HG03442 (cell line): ENCODE measurements around the gene DALRD3.
A peak's percentile ranks its signal among the peaks of the same experiment; 100 is the strongest.

Experiments used
- ATAC-seq: cut with Tn5 transposase; IDR thresholded peaks from one replicate; pipeline ENCODE4 v1.9.1; 2021; ENCODE audit warnings: mild to moderate bottlenecking, moderate library complexity; ENCODE audit not compliant: unreplicated experiment

DALRD3 gene

DNA sequence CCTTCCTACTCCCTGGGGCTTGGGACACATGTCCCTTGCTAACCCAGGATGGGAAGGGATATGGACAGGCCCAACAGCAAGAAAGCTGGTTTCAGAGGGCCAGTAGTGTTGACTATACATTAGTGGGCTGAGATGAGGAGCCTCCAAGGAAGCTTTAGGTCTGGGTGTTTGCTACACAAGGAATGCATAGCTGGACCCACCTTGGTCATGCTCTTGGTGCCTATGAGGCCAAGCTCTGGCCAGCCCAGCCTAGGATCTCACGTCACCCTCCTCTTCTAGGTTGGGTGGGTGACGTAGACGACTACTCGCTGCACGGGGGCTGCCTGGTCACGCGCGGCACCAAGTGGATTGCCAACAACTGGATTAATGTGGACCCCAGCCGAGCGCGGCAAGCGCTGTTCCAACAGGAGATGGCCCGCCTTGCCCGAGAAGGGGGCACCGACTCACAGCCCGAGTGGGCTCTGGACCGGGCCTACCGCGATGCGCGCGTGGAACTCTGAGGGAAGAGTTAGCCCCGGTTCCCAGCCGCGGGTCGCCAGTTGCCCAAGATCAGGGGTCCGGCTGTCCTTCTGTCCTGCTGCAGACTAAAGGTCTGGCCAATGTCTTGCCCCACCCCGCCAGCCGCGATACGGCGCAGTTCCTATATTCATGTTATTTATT is 11.8 kb downstream of the DALRD3 start:
- ATAC-seq: no peak

DNA sequence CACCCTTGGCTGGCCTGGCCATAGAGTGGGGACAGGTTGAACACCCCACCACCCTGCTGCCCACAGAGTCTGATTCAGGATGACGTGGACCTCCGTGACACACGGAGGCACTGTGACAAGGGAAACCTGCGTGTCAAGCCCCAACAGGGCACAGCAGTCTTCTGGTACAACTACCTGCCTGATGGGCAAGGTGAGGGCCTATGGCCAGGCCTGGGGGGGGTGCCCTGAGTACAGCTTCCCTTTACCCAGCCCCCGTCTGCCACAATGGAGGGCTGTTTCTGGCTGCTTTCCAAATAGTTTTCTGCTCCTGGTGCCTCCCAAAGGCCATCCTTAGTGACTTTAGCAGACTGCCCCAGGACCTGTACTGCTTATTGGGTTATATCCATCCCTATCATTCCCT is 12.4 kb downstream of the DALRD3 start:
- no peak for ATAC-seq

DNA sequence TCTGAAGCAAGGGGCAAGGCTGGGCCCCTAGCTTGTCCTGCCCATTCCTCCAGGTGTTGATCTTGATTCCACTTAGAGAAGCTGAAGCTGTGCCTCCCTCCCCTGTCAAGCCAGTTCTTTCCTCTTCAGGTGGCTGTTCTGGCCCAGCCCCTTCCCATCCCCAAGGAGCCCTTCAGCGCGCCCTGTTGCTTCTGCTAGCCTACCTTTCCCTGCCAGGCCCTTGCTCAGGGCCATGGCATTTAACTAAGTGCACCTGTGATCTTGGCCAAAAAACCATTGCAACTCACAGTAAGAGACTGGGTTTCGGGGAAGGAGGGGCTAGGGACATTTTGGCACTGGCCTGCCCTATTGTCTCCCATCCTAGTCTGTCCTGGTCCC is 13.1 kb downstream of the DALRD3 start:
- ATAC-seq: no peak

DNA sequence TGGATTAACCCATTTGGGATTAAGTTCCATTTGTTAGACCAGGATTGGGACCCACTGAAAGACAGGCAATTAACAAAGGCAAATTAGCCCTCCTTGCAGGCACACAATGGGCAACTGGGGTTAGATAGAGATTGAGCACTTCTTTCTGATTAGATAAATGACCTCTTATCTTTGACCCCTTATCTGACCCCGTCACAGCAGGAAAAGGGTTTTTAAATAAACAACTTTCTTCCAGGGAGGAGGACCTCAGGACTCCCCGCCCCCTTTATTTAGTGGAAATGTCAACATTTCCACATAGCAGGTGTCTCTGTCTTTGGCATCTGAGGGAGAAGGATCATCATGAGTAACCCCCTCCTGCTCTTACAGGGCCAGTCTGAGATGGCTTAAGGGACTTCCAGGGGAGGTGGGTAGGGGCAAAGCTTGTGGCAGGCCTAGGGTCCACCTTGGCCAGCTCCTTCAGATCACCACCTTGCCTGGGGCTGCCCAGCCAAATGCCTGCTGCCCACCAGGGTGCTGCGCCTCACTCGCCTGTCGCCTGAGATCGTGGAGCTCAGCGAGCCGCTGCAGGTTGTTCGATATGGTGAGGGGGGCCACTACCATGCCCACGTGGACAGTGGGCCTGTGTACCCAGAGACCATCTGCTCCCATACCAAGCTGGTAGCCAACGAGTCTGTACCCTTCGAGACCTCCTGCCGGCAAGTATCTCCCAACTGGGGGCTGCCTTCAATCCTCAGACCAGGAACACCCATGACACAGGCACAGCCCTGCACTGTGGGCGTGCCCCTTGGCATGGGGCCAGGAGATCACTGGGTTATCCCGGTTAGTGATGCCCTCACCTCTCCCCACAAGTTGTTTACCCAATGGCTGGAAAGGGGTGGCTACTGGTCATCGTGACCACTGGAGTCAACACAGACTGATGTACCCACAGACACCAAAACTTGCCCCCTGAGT is 13.8 kb downstream of the DALRD3 start:
- ATAC-seq: no peak

DNA sequence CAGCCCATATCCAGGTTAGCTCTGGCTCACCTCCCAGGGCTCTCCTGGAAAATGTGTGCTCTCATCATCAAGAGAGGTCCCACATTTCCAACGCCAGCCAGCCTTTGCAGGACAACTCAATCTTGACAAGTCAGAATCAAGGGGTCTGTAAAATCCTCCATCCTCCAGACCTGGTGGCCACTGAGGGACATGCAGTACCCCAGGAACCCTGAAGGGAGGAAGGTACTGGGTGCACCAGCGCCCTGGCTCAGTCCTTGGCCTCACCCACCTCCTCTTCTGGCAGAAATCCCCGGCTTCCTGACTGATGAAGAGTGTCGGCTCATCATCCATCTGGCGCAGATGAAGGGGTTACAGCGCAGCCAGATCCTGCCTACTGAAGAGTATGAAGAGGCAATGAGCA is 17.2 kb downstream of the DALRD3 start:
- no peak for ATAC-seq

DNA sequence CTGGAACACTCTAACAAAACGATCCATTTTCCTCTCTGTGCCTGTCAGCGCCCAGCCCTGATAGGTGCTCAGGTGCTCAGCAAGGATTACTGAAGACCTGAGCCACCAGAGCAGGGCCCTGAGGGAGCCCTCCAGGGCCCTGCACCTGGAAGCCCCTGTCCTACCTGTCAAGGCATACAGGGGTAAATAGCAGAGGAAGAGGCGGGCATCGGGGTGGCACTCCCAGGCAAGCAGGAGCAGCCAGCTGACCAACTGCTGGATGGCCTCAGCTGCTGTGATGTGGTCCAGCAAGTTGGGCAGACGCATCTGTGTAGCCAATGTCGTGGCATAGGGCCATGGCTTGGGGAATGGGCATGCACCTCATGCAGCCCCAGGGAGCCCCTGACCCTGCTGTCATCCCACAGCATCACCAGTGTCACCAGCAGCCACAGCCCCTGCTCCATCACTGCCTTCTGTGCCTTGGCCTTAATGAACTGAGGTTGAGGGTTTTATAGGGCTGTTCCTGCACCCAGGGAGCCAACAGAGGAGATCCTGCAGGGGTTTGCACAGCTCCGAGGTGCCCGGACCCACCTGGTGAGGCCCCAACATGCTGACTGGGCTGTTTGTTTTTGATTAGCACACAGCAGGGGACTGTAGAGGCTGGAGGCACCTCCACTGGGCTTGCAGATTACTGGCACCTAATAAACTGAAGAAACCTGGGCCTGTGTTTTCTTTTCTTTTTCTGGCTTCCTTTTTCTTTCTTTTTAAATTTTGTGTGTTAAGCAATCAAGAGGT is 19.1 kb downstream of the DALRD3 start:
- ATAC-seq: no peak

DNA sequence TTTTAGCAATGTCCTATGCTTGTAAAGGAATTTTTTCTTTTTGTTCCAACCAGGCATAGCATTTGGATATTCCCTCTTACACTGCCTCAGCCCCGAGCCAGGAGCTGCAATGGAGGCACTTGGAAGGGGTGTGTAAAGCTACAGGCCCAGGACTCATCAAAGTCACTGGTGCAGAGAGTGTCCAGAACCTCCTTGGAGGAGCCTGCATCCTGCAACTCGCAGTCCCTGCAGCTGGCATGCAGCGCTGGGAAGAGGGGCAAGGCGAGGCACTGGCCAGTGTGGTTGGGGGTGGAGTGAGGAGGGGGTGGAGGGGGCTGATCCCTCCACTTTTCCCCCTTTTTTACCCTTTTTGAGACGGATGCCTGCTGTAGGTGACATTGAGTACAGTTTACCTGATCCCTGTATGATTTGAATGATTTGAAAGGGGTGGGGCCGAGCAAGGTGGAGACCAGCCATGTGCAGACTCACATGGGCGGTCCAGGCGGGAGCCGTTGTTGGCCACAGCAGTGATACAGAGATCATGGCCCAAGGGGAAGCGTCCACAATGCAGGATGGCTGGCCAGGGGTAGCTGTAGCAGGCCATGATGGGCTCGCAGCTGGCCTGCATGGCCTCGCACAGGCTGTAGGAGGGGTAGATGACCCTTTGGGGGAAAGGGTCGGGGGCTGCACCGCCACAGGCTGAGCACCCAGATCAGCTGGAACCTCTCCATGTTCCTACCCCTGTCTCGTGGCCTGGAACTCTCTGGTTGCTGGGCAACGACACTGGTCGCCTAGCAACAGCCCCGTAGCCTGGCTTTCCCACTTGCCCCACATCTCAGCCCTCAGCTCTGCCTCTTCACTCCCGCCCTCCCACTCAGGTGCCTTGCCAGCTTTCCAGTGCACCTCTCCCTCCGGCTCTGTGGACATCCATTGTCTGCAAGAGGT is 20.4 kb downstream of the DALRD3 start:
- no peak for ATAC-seq

DNA sequence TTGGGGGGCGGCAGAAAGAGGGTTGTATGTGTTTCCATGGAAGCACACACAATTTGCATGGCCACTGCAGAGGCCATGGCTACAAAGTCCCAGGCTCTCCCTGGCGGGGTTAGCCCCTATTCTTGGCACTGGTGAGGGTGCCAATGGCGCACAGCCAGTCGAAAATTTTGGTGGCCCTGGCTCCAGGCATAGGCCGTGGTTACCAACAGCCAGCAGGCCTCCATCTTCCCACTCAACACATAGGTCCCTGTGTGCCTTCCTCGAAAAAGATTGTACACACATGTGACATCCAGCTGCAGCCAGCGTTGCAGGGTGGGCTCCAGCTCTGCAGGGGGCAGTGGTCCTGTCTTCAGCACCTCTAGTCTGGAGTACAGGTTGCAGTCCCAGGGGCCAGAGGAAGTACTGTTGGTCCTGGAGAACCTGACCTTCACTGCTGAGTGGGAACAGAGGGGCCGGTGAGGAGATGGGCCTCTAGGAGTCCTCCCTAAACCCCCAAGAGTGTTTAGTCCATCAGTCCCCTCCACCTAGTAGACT is 21.2 kb downstream of the DALRD3 start:
- no peak for ATAC-seq

DNA sequence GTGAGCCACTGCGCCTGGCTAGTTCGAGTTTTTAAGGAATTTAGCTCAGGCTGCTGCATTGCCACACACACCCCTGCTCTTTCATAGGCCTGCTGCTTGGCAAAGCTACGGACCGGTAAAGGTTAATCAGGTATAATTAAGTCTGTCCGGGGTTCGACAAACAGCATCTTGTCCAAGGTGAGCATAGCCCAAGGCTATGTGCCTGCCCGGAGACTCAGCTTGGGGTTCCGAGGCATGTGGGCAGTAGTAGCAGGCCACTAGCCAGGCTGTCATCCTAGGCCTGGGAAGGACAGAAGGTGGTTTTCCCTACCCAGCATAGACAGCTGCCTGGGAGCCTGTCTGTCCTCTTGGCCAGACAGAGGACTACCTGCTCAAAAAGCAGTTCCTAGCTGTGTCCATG is 21.7 kb downstream of the DALRD3 start:
- no peak for ATAC-seq

DNA sequence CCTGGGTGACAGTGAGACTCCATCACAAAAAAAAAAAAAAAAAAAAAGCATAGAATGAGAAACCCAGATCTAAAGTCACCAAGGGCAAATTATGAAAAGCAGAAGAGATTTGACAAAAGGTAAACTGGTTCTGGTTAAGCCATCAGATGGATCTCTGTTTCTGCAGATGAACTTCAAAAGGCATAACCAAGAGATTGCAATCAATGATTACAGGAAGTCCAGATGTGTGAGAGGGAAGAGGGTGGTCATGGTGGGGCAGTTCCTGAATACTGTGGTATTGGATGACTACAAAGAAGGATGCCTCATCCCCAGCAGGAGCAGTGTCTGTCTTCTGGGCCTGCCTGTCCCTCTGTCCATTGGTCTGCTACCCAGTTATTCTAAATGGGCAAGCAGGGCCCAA is 24.5 kb downstream of the DALRD3 start:
- ATAC-seq: no peak

DNA sequence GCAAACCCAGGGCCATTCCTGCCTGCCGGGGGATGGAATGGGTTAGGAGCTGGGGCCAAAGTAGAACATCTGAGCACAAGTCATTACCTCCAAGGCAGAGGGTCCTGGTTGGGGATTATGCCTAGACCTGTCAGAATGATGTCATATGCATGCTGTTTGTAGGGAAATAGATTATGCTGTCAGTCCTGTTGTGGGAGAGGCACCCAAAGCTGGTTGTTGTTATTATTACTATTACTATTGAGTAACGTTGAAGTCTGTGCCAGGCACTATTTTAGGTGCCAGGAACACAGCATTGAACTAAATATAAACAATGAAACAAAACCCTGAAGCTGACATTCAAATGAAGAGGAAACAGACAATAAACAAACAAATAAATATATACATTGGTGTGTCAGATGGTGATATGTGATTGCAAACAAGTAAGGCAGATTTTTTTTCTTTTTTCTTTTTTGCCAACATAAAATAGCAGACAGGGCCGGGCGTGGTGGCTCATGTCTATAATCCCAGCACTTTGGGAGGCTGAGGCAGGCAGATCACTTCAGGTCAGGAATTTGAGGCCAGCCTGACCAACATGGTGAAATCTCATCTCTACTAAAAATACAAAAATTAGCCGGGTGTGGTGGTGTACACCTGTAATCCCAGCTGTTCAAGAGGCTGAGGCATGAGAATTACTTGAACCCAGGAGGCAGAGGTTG is 26.4 kb downstream of the DALRD3 start:
- ATAC-seq: no peak

DNA sequence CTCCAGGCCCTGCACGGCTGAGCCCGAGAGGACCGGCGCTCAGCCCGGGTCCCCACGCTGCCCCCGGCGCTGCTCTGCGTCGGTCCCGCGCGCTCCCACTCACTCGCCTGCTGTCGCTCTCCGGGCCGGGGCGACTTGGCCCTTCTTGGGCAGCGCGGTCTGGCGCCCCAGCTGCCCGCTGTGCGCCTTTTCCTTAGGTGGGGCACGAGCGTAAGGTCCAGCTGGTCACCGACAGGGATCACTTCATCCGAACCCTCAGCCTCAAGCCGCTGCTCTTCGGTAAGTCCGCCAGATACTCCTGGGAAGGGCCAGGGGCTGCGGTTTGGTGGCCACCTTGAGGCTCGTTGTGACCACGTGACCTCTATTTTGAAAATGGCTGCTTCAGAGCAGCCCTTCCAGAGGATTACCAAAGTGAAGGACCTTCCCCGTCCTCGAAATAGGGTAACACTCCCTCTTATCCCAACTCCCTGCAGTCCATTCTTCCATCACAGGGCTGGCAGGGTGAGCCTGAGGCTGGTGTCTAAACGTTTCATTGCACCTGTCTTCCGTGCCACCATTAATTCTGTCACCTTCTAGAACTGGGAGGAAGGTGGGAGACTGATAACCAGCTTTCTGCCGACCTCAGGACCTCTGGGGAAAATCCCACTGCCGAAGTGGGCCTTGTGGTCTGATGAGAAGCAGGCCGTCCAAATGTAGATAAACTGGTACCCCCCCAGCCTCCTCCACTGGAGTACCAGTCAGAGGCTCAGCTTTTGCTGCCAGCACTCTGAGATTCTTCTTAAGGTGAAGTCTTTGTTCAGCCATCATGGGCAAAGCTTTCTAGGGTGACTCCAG is 27.5 kb downstream of the DALRD3 start:
- ATAC-seq: peak; percentile 11

DNA sequence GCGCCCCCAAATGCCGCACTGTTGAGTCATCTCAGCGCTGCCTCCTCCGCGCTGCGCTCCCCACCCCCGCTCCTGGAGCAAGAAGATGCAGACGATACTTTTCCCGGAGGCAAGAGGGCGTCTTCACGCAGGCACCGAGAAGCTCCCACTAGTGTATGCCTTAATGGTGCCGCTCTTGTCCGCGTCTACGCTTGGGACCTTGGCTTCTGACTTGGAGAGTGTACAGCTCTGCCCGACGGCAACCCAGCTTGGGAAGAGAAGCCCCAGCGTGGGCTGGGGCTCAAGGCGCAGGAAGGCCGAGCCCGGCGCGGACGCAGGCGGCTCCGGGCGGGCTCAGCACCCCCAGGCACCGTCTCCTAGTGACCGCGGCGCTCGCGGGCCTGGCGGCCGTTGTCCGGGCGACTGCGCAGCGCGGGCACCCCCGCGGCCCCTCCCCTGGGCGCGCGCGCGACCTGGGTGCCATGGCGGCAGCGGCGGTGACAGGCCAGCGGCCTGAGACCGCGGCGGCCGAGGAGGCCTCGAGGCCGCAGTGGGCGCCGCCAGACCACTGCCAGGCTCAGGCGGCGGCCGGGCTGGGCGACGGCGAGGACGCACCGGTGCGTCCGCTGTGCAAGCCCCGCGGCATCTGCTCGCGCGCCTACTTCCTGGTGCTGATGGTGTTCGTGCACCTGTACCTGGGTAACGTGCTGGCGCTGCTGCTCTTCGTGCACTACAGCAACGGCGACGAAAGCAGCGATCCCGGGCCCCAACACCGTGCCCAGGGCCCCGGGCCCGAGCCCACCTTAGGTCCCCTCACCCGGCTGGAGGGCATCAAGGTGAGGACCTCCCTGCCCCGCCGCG is 28.4 kb downstream of the DALRD3 start, which contains the start of gene P4HTM:
Gene P4HTM (plus strand): TSS at position 446 of the 840 bp plus-strand sequence. CDS start 16 bp downstream, at position 462.
- peak; percentile 54 for ATAC-seq

DNA sequence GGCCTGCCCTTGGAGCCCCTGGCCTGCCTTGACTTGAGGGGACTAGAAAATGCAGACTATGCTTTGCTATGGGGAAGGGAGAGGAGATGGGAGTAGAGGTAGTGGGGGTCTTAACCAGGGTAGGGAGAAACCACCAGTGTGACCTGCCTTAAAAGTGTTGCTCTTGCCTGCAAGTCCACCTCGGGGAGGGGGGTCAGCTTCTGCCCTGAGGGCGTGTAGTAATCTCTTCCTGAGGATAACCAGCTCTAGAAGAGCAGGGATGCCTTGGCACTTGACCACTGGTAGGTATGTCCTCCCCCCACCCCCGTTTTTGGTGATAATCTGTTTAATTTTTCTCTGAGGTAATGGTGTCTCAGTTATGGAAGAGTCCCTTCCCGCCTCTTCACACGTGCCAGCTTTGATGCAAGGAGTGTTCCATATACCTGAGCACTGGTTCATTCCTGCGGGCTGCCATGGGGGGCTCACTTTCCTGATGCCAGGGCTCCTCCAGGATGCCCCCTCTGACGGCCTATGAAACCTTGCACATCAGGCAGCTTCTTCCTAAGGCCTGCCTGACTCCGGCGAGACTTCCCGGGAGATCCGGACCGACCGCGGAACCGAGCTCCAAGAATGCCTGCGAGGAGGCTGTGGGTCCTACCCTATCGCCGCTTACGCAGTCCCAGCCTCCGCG is 29.1 kb downstream of the DALRD3 start:
- ATAC-seq: no peak

DNA sequence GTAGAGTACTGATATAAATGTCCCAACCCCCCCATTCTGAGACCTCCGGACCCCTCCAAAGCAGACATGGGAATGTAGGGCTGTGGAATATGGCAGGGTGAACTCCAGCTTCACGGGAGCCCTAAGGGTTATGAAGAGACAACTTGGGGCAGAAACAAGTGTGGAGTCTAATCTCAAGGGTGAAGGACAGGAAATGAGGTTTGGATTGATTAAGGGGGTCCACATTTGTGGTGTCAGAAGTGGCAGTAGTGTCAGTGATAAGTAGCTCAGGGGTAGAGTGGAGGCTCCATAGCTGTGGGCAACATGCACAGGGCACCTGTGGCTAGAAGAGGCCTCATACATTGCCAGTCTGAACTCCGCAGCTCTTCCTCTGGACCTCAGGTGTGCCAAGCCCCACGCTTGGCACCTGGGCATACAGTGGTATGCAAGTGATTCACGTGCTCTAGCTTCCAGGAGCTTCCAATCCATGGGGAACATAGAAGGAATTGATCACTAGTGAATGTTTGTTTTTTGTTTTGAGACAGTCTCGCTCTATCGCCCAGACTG is 32.5 kb downstream of the DALRD3 start:
- ATAC-seq: no peak

DNA sequence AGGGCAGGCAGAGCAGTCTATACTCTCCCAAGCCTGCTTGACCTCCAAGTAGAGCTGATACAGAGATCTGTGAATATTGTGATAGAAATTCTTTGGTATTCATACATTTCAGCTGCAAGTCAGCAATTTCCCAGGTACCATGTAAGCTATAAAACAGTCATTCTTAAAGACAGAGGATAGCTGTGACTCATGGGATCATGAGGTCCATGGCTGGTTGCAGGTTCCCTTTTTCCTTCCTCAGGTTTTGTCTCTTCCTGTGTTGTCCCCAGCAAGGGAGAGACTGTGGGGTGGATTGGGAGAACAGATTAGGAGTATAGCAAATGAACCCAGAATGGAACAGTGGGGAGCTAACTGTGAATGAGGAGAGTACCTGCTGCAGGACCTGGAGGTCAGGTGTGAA is 33.7 kb downstream of the DALRD3 start:
- ATAC-seq: no peak

DNA sequence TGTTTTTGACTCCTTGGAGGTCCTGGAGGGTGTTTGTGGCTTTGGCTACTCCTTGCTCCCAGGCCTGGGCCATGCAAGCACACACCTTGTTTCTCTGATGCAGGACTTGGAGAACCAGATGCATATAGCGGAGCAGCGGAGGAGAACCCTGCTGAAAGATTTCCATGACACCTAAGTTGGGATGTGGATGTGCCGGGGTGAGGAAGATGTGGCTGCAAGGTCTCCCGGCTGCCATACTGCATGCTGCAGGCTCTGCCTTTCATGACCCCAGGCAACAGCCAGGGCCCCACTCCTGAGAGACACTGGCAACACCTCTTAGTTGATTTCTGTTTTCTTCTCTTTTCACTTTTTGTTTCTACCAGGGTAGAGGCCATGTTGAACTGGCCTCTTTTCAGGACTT is 35.3 kb downstream of the DALRD3 start:
- ATAC-seq: no peak
